HG03175 (cell line): ENCODE measurements around the gene PRSS27.

Source experiments
- ATAC-seq: cut with Tn5 transposase; IDR thresholded peaks from one replicate; pipeline ENCODE4 v1.9.1; 2021; ENCODE audit warnings: mild to moderate bottlenecking, moderate library complexity; ENCODE audit not compliant: unreplicated experiment

Gene PRSS27

DNA sequence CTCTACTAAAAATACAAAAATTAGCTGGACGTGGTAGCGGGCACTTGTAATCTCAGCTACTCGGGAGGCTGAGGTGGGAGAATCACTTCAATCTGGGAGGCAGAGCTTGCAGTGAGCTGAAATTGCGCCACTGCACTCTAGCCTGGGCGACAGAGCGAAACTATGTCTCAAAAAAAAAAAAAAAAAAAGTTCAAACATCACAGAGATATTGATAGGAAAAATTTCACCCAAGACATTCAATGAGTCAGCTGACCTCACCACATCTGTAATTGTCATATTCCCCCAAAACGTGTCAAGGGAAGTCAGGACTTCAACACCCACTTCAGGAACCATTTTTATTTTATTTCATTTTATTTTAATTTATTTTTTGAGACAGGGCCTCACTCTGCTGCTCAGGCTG, 8.0 kb upstream of the PRSS27 start:
- ATAC-seq: no peak

DNA sequence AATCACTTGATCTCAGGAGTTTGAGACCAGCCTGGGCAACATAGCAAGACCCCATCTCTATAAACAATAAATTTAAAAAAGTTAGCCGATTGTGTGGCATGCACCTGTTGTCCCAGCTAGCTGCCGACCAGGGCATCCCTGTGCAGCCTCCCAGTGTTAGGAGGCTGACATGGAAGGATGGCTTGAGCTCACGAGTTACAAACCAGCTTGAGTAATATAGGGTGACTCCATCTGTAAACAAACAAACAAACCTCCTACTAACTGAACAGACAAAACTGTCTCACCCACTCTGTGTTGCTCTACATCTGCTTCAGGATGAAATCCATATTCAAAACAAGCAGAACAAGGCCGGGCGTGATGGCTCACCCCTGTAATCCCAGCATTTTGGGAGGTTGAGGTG, 6.9 kb upstream of the PRSS27 start:
- ATAC-seq: no peak

GRCh38 chr16:2724816-2725348, 4.9 kb upstream of the PRSS27 start:
- ATAC-seq: no peak

DNA sequence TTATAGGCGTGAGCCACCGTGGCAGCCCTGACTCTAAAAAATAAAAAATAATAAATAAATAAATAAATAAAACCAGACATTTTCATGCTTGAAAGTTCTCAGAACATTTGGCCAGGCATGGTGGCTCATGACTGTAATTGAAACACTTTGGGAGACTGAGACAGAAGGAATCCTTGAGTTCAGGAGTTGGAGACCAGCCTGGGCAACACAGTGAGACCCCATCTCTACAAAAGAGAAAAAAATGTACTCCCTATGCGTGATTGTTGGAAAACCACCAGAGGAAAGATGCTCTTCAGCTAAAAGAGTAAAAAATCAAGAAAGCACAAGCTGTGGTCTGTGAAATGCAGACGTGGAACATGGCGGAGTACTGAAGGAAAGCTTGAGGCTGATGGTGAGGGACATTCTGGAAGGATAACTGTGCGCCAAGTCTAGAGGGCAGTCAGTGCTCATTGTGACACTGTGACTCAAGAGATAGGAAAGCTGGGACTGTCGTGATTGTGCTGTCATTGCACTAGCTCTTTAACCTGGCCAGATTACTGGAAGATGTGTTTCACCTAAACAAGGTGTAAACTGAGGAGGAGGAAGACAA, 4.2 kb upstream of the PRSS27 start:
- no peak for ATAC-seq

GRCh38 chr16:2721634-2722173, 1.7 kb upstream of the PRSS27 start:
- peak; percentile 2 for ATAC-seq

DNA sequence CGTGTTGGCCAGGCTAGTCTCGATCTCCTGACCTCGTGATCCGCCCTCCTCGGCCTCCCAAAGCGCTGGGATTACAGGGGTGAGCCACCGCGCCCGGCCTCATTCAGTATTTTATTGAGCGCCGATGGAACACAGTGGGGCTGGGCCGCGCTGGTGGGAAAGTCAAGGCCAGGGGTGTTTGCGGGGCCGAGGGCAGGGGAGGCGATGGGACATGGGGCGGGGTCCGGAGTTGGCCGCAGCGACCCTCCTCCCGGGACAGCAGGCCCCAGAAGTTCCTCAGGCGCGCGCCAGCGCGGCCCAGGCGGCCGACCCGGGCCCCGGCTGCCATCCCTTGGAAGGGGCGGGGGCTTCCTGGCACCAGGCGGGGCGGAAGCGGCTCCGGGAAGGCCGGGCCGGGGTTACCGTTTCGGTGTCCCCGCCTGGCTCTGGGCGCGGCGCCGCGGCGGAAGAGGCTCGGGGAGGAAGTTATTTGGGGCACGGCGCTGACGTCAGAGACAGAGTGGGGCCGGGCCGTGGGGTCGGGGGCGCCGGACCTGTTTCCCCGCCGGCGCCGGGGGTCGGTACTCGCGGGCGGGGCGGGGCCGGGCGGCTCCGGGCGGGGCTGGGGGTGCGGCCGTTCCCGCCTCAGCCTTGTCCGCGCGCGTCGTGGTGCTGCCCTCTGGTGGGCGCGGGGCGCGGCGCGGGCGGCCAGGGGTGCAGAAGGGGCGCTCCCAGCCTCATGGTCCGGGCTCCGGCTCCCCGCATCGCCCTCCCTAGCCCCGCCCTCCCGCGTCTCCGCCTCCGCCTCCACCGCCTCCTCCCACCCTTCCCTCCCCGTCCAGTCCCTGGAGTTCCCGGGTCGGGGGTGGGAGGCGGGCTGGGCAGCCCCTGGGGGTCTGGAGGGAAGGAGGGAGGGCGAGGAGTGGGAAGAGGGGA, 952 bp upstream of the PRSS27 start:
- ATAC-seq: peak; percentile 80

DNA sequence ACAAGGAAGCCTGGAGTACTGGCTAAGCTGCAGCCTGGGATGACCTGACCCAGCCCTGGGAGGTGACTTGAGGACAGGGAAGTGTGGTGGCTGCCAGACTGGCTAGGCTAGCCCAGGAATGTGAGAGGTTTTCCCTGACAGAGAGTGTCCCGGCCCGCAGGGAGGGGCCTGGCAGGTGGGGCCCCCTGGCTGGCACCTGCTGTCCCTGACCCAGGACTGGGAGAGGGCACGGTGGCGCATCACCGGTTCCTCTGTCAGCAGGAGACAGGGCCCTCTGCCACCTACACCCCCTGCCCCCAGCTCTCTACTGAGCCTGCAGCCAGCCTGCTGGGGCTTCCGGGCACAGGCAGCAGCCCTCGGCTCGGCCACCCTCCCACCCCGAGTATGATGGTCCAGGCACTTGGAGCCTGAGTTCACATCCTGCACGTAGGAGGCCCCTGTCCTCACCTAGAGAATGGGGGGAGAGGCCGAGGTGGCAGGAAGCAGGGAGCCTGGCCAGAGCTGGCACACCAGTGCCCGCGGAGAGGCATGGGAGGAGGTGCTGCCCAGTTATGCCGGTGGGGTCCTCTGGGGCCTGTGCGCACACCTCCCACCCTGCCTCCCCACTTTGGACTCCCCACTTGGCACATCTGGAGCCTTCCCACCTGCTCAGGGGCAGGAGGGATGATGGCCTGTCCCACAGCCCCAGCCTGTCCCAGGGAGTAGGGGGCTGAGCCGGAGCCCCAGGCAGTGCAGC, 528 bp downstream of the PRSS27 start:
- no peak for ATAC-seq

GRCh38 chr16:2717383-2718263, 2.4 kb downstream of the PRSS27 start:
- ATAC-seq: no peak

GRCh38 chr16:2716948-2717347, 3.1 kb downstream of the PRSS27 start:
- ATAC-seq: no peak

DNA sequence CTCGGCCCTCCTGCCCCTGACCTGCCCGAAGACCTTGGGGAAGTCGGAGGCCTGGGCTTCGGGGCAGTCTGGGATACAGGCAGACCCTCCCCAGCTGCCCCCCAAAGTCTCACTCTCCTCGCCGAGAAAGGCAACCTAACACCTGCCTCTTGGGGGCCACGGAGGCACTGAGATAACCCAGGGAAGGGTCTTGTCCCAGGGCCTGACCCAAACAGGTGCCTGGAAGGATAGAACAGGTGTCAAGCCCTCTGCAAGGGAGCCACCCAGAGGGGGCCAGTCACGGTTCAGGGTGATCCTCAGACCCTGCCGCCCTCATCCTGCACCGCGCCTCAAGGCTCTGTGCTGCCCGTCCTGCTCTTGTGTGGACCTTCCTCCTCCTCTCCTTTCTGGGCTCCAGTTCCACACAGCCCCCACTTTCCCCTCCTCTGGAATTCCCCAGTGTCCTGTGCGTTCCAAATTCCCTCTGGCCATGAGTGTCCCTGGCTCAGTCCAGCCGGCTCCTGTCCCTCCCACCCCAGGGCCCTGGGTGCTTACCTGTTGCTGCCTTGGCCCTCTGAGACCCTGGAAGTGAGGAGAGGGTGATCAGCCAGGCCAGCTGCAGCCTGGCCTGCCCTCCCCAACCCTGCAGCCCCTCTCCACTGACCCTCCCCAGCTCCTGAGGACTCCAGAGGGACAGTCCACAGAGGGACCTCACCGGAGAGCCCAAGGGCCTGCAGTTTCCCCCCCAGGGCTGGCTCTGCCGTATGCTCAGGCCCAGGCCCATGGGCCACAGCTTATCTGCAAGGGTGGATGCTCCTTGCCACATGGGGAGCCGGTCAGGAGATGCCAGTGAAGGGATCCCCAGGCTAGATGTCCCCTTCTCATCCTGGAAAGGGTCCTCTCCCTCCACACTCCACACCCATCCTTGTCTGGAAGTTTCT, 3.8 kb downstream of the PRSS27 start:
- ATAC-seq: no peak

DNA sequence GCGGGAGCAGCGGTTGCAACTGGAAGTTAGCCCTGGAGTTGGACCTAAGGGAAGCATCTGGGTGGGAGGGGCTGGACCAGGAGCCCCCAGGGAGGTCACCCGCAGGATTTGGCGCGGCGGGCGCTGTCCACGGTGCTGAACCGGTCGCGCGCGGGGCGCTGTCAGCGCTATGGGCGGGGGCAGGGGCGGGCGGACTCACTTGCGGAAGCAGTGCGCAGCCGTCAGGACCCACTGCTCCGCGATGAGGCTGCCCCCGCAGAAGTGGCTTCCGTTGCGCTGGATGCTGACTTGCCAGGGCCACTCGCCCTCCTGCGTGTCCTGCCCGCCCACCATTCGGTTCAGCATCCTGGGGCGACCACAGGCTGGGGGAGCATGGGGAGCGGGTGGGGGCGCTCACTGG, 4.5 kb downstream of the PRSS27 start:
- ATAC-seq: no peak

GRCh38 chr16:2715064-2715463, 5.0 kb downstream of the PRSS27 start:
- no peak for ATAC-seq

DNA sequence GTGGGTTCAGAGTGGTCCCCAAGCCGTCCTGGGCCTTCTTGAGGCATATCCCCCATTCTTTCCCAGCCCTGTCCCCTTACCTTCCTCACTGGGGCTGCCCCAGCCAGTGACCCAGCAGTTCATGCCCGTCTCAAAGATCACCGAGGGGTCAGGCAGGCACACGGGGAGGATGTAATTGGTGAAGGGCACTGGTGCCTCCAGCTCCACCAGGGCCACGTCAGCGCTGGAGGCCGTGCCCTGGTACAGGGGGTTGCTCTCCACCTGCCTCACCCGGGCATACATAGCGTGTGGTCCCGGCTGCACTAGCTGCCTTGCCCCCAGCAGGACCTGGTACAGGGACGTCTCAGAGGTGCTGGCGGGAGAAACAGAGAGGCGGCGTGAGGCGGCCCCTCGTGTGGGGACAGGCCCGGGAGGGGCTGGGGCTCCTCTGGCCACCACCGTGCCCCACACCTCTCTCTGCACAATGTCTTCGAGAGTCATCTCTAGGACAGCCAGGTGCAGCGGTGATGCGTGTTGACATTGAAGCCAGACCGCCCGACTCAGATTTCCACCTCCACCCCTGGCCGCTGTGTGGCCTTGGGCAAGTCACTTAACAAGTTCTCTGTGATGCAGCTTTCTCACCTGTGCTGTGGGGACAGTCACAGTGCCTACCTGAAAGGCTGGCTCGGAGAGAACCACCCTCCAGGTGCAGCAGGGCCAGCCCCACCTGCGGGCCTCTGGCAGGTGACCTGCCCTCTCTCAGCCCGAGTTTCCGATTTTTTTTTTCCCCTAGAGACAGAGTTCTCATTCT, 5.8 kb downstream of the PRSS27 start:
- ATAC-seq: no peak

DNA sequence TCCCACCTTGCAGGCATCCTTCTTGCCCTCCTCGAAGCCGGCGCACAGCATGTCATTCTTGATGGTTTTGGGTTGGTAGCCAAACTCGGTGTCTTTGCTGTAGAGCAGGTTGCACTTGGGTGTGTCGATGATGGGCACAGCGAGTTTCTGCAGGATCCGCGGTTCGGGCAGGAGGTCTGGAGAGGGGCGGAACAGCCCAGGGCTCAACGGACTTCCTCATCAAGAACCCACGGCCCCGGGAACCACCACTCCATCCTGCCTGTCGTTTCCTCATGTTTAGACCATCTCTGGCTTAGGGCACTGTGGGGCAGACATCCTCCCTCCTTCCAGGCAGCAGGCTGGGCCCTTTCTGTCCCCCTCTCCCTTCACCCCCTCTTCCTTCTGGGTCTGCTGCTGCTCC, 6.5 kb downstream of the PRSS27 start:
- ATAC-seq: no peak

DNA sequence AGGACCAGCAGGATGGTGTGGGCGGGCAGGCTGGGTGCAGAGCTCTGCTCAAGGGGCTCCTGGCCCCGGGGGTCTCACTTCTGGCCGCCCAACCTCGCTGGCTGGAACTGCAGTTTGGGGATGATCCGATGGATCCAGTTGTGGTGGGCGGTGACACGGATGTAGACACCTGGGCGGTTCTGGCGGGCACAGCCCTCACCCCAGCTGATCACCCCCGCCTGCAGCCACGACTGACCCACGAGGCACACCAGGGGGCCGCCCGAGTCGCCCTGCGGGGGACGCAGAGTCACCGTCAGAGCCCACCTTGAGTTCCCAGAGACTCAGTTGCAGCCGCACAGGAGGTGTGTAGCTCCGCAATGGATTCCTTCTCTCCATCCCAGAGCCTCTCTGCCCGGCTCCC, 7.5 kb downstream of the PRSS27 start:
- no peak for ATAC-seq

DNA sequence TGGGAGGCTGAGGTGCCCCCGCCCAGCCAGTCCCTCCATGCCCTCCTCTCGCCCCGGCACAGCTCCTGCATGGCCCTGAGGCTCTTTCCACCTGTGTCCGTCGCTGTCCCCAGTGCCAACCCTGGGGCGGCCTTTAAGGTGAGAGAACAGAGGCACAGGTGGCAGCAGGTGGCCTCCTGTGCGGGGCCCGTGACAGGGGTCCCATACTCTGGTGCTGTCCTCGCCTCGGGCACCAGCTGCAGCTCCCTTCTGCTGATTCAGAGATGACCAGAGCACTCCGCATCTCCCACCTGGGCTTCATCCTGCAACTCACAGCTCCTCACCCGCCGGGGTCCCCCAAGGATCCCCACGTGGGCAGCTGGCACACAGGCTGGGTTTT, 8.0 kb downstream of the PRSS27 start:
- ATAC-seq: no peak

GRCh38 chr16:2711370-2712062, 8.5 kb downstream of the PRSS27 start:
- no peak for ATAC-seq

GRCh38 chr16:2710711-2711231, 9.3 kb downstream of the PRSS27 start:
- no peak for ATAC-seq
